D721Med (cell line): ENCODE results near the gene IBTK.
"Not testable (repeated sequence)": the region's sequence is repeated elsewhere in the genome, so short reads cannot be mapped to it uniquely, and the experiment has no call there.

Experiments
- DNase-seq: peaks from one replicate; pipeline ENCODE4 v3.0.0; 2011; ENCODE audit warnings: low spot score; ENCODE audit not compliant: insufficient read length
- FAIRE-seq: peaks from 2 replicates; lab custom pipeline; 2011; peaks lifted over from hg19 to GRCh38; lab: Jason Lieb, UNC
- CTCF ChIP-seq: IDR thresholded peaks from 2 replicates; pipeline ENCODE4 v1.5.1; 2012; ENCODE audit warnings: mild to moderate bottlenecking, control low read depth; ENCODE audit not compliant: insufficient read depth; ENCODE audit errors: missing control alignments

The IBTK gene

GRCh38 chr6:82247505-82248272, at the start of gene IBTK:
TSS of gene IBTK (minus strand) at chr6:82247744. CDS start at chr6:82240486, 7,258 bp downstream.
- FAIRE-seq, result no peak
- no peak for TF ChIP-seq CTCF
- DNase-seq, result peak; percentile 69

- TF ChIP-seq CTCF, result no peak
- no peak for DNase-seq
- no peak for FAIRE-seq
Measured at GRCh38 chr6:82283771-82284410, 36.3 kb upstream of the IBTK start.

GRCh38 chr6:82281550-82281949, 34.0 kb upstream of the IBTK start:
- DNase-seq, FAIRE-seq: not testable (repeated sequence)

- FAIRE-seq (no peak), DNase-seq (no peak)
- TF ChIP-seq CTCF, result no peak
Measured at GRCh38 chr6:82277686-82278085, 30.1 kb upstream of the IBTK start.

- DNase-seq (no peak), FAIRE-seq (no peak)
Measured at GRCh38 chr6:82275686-82276085, 28.1 kb upstream of the IBTK start.

GRCh38 chr6:82273295-82273694, 25.8 kb upstream of the IBTK start:
- FAIRE-seq (no peak), DNase-seq (no peak)
- no peak for TF ChIP-seq CTCF

More at GRCh38 chr6:82275686-82276085, 28.1 kb upstream of the IBTK start:
- TF ChIP-seq CTCF, result no peak

GRCh38 chr6:82270881-82271635, 23.5 kb upstream of the IBTK start:
- FAIRE-seq (peak; percentile 90), DNase-seq (no peak)
- peak; percentile 63 for TF ChIP-seq CTCF
